ENCODE data around the gene IQUB.

- TF ChIP-seq CTCF (IDR thresholded peaks at IDR 0.05; ENCODE audit: low read depth, low read length) (no peak), EZH2phosphoT487 (IDR thresholded peaks at IDR 0.05; ENCODE audit: low read depth) (no peak)
Observed at GRCh38 chr7:123562121-123562520, 27.7 kb upstream of the IQUB start.

Measured in OCI-LY3 (cell line).